HCT116 (cell line): ENCODE measurements around the gene EGR4. TPM values are rescaled to one million over a fixed set of nuclear protein-coding genes. Genes with fewer than 3 reads are reported as not detected.

Experiments
- ELF1 ChIP-seq: IDR thresholded peaks from 2 replicates; pipeline ENCODE4 v1.6.1; 2012; ENCODE audit warnings: low read depth, borderline replicate concordance
- EZH2 ChIP-seq: fragments of 200-600 bp; sonication (generic); IDR thresholded peaks from 2 replicates; pipeline ENCODE4 v1.6.1; 2017; ENCODE audit warnings: antibody characterized with exemption, mixed run types
- JUND ChIP-seq: IDR thresholded peaks from 2 replicates; pipeline ENCODE4 v1.6.1; 2012
- ZFX ChIP-seq: fragments of 450-650 bp; IDR thresholded peaks from 2 replicates; pipeline ENCODE4 v1.6.1; 2017
- total RNA-seq: library from RNA; stranded (reverse); gene quantifications from one replicate; pipeline ENCODE4 v1.2.1, GENCODE V29; 2021; ENCODE audit not compliant: unreplicated experiment

Gene EGR4
- total RNA-seq, 1 experiment from 2014 or later, result 0.37 TPM

- no peak for TF ChIP-seq EZH2
- TF ChIP-seq ELF1, result no peak
- no peak for TF ChIP-seq ZFX
- no peak for TF ChIP-seq JUND
Observed at GRCh38 chr2:73243884-73244570, 49.3 kb downstream of the EGR4 start (continued).

Other genes starting within 250 kb of the EGR4 start
- 10.0 TPM for gene SFXN5, start 221.8 kb downstream of the EGR4 start, total RNA-seq
- 20.8 TPM for gene RAB11FIP5, start 180.6 kb downstream of the EGR4 start, total RNA-seq
- not detected for gene NOTO, start 91.0 kb downstream of the EGR4 start, total RNA-seq
- 37.4 TPM for gene SMYD5, start 79.3 kb downstream of the EGR4 start, total RNA-seq
- 8.6 TPM for gene PRADC1, start 60.3 kb downstream of the EGR4 start, total RNA-seq
- 637 TPM for gene CCT7, start 59.2 kb downstream of the EGR4 start, total RNA-seq
- gene FBXO41, start 9.1 kb downstream of the EGR4 start, total RNA-seq, result 34.9 TPM
- 20.5 TPM for gene ALMS1, start 92.3 kb upstream of the EGR4 start, total RNA-seq